Epithelial cell of umbilical artery (primary cell): Measurements from ENCODE around the gene FA2H. TPM values are rescaled to one million over a fixed set of nuclear protein-coding genes. Genes with fewer than 3 reads are reported as not detected.

Source experiments
- total RNA-seq: library from RNA; depleted of rRNA; stranded (reverse); fragments of >200 nt; gene quantifications from 2 replicates; pipeline ENCODE4 v1.2.3, GENCODE V29; 2014

FA2H gene, protein sequence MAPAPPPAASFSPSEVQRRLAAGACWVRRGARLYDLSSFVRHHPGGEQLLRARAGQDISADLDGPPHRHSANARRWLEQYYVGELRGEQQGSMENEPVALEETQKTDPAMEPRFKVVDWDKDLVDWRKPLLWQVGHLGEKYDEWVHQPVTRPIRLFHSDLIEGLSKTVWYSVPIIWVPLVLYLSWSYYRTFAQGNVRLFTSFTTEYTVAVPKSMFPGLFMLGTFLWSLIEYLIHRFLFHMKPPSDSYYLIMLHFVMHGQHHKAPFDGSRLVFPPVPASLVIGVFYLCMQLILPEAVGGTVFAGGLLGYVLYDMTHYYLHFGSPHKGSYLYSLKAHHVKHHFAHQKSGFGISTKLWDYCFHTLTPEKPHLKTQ
- not detected in 2 replicates for total RNA-seq

GRCh38 chr16:74774223-74775139, at the start of gene FA2H:
Gene FA2H, minus strand, starts transcription at chr16:74774820. Its CDS starts 65 bp downstream, at chr16:74774755.

DNA sequence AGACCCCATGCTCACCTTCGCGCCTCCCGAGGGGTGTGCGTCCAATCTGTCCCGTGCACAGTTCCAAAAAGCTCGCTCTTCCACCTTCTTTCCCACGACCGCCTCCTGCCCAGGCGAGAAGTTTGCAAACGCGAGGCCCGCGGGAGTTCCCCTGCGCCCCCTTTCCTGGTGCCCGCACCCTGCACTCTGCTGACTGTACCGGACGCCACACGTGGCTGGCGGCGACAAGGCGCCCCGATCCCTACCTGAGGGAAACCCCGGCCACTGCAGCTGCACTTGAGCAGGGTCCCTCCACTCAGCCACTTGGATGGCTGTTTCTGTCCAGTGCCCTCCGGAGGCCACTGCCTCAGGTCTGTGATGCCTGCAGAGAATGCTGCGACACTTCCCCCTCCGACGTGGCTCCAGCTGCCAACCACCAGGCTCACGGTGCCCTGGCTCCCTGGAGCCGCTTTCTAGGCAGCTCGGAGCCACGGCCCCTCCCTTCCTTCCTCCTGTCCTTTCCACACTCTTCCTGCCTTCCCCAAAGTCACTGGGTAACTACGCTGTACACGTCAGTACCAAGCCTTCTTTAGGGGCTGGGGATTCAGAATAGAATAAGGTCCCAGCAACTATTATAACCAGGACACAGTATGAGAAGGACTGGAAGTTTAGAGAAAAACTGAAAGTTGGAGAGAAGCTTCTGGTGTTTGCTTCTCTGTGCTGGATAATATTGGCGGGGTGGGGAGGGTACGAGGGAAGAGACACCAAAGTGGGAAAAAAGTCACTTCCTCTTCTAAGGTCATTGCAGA, 74.0 kb downstream of the FA2H start, which contains the start of gene MLKL:
Gene MLKL, minus strand, starts transcription at position 425 of the 788 bp plus-strand sequence. CDS start 5,105 bp downstream, outside the sequence.

GRCh38 chr16:74666425-74667254, 108.0 kb downstream of the FA2H start, which contains the start of gene RFWD3:
Gene RFWD3, minus strand, starts transcription at chr16:74666877. Its CDS starts 5,428 bp downstream, at chr16:74661449.

Other genes starting within 250 kb of the FA2H start
- 82.5 and 112 TPM in 2 replicates for gene GLG1, start 167.7 kb downstream of the FA2H start, total RNA-seq
- 18.8 and 29.2 TPM in 2 replicates for gene RFWD3, start 107.9 kb downstream of the FA2H start, total RNA-seq
- gene MLKL, start 74.0 kb downstream of the FA2H start, total RNA-seq = 21.4 and 40.3 TPM in 2 replicates
- 9.1 and 9.9 TPM in 2 replicates for gene WDR59, start 210.3 kb upstream of the FA2H start, total RNA-seq
- 17.6 and 25.0 TPM in 2 replicates for gene ZNRF1, start 224.2 kb upstream of the FA2H start, total RNA-seq